Left ventricle myocardium inferior (tissue), 1 donor: ENCODE results near the gene HOXB1. TPM values are rescaled to one million over a fixed set of nuclear protein-coding genes. Genes with fewer than 3 reads are reported as not detected.

Experiments used
- DNase-seq: peaks from one replicate; pipeline ENCODE4 v3.0.0-alpha.2; 2020
- H3K27ac ChIP-seq: fragments of 200-600 bp; replicated peaks from 2 replicates; pipeline ENCODE4 v1.8.0; 2021
- H3K27me3 ChIP-seq: fragments of 200-600 bp; 2 replicates; pipeline ENCODE4 v1.8.0; 2021; ENCODE audit warnings: low read depth
- H3K36me3 ChIP-seq: fragments of 200-600 bp; 2 replicates; pipeline ENCODE4 v1.8.0; 2021
- H3K4me1 ChIP-seq: fragments of 200-600 bp; 2 replicates; pipeline ENCODE4 v1.8.0; 2021
- H3K4me3 ChIP-seq: fragments of 200-600 bp; 2 replicates; pipeline ENCODE4 v1.8.0; 2021; ENCODE audit warnings: mild to moderate bottlenecking, moderate library complexity
- H3K9me3 ChIP-seq: fragments of 200-600 bp; replicated peaks from 2 replicates; pipeline ENCODE4 v1.8.0; 2021
- intact Hi-C: fragments of 100-400 bp; cut with micrococcal nuclease; formaldehyde crosslinking; loops from one replicate; pipeline ENCODE4 v1.11.0; 2022
- total RNA-seq: library from RNA; stranded (reverse); fragmentation: NEBNext Ultra II Directional; extraction: Animal tissue kit (Norgen Biotek cat#: 25700); gene quantifications from one replicate; pipeline ENCODE4 v1.2.1, GENCODE V29; 2021
- TF ChIP-seq, protein P1 (sequence below): fragments of 200-600 bp; IDR thresholded peaks from 2 replicates; pipeline ENCODE4 v1.8.0; 2021; ENCODE audit warnings: antibody characterized with exemption, mild to moderate bottlenecking, borderline replicate concordance
- donor health status: DM: no; HTN: yes; CAD: no; lungs with severe emphysema.

HOXB1 gene
- total RNA-seq, 1 donor from 2014 or later = not detected

DNA sequence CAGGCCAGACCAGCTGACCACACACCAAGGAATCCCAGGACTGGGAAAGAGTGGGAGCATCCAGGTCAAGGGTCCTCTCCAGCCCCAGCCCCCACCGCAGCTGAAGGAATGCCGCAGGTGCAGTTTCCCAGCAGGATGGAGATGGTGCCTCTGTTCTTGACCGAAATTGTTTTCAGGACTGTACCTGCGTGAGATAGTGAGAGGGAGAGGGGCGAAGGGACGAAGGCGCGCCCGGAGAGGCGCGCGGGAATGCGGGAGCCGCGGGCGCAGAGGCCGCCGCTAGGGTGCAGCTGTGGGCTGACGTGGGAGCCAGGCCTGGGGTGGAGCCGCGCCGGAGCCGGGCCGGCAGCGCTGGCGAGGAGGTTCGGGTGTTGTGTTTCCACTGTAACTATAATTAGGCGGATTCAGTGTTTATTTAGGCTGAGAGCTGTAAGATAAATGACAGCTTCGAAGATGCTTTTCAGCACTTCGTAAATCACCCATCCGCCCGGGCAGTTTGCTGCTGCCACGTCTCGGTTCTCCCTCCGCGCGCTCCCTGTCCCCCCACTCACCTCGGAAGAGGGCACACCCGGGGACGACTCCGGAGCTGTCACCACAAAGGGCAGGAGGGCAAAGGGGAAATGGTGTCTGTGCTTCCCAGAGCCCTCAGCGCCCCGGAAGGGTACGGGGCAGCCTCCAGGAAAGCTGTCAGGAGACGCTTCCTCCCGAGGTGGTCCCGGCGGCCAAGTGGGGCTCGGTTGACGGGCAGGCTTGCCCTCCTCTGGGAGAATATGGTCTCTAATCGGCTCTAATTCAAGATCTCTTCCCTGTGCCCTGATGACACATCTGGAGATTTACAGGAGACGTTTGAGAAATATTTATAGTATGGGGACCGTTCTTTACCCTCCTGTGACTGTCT lies 38.2 kb downstream of the HOXB1 start:
- DNase-seq = peak; percentile 64
- peaks cover 100% of the 10 kb centered on the region for H3K27me3 ChIP-seq
- H3K36me3 ChIP-seq = no peaks in the 10 kb centered on the region
- peak overlapping the region; percentile 50 for H3K4me3 ChIP-seq
- intact Hi-C loops = no loop called here
- no peak overlapping the region for H3K27ac ChIP-seq
- TF ChIP-seq, protein P1, sequence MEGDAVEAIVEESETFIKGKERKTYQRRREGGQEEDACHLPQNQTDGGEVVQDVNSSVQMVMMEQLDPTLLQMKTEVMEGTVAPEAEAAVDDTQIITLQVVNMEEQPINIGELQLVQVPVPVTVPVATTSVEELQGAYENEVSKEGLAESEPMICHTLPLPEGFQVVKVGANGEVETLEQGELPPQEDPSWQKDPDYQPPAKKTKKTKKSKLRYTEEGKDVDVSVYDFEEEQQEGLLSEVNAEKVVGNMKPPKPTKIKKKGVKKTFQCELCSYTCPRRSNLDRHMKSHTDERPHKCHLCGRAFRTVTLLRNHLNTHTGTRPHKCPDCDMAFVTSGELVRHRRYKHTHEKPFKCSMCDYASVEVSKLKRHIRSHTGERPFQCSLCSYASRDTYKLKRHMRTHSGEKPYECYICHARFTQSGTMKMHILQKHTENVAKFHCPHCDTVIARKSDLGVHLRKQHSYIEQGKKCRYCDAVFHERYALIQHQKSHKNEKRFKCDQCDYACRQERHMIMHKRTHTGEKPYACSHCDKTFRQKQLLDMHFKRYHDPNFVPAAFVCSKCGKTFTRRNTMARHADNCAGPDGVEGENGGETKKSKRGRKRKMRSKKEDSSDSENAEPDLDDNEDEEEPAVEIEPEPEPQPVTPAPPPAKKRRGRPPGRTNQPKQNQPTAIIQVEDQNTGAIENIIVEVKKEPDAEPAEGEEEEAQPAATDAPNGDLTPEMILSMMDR = peak; percentile 87
- H3K9me3 ChIP-seq = no peaks in the 10 kb centered on the region
- H3K4me1 ChIP-seq = peaks cover 11% of the 10 kb centered on the region

DNA sequence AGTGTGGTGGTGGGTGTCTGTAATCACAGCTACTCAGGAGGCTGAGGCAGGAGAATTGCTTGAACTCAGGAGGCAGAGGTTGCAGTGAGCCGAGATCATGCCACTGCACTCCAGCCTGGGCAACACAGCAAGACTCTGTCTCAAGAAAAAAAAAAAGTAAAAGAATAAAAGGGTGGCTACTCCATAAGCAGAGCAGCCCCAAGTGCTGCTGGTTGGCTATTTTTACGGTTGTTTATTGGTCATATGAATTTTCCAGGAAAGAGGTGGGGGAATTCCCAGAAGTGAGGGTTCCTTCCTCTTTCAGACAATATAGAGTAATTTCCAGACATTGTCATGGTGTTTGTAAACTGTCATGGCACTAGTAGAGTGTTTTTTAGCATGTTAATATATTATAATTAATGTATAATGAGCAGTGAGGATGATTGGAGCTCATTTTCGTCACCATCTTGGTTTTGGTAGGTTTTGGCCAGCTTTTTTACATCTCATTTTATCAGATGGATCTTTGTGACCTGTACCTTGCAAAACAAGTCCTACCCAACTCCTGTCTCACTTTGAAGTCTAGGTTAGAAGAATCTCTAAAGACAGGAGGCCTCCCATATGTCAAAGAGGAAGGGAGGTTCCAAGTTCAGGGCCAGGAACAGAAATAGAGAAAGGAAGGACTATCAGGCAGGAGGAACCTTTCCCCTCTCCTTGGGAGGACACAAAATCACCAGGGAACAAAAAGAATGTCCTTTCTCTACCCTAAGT lies 39.1 kb downstream of the HOXB1 start:
- TF ChIP-seq, protein P1 = no peak
- intact Hi-C loops = no loop called here
- Histone ChIP-seq H3K4me1 (peaks cover 11% of the 10 kb centered on the region), H3K9me3 (no peaks in the 10 kb centered on the region), H3K27ac (no peak overlapping the region), H3K27me3 (peaks cover 100% of the 10 kb centered on the region), H3K36me3 (no peaks in the 10 kb centered on the region), H3K4me3 (no peak overlapping the region)
- DNase-seq = no peak

- DNase-seq = no peak
- intact Hi-C loops = no loop called here
- H3K27me3 ChIP-seq = peaks cover 100% of the 10 kb centered on the region
- H3K27ac ChIP-seq = no peak overlapping the region
- no peaks in the 10 kb centered on the region for H3K9me3 ChIP-seq
- TF ChIP-seq, protein P1 = no peak
- H3K36me3 ChIP-seq = no peaks in the 10 kb centered on the region
- peaks cover 11% of the 10 kb centered on the region for H3K4me1 ChIP-seq
- H3K4me3 ChIP-seq = no peak overlapping the region
Measured at GRCh38 chr17:48490451-48490892, 40.3 kb downstream of the HOXB1 start.

DNA sequence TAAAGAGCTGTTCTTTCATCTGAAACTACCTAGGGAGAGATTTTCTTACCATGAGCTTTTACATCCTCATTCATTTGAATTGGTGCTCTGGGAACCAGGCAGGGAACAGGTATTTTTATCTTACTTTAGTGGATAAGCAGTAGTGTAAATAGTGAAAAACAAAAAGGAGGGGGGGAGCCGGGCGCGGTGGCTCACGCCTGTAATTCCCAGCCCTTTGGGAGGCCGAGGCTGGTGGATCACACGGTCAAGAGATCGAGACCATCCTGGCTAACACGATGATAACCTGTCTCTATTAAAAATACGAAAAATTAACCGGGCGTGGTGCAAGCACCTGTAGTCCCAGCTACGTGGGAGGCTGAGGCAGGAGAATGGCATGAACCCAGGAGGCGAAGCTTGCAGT lies 41.0 kb downstream of the HOXB1 start:
- intact Hi-C loops = no loop called here
- Histone ChIP-seq H3K27ac (no peak overlapping the region), H3K9me3 (no peaks in the 10 kb centered on the region), H3K4me1 (peaks cover 11% of the 10 kb centered on the region), H3K36me3 (no peaks in the 10 kb centered on the region), H3K27me3 (peaks cover 100% of the 10 kb centered on the region), H3K4me3 (no peak overlapping the region)
- TF ChIP-seq, protein P1 = no peak
- no peak for DNase-seq

DNA sequence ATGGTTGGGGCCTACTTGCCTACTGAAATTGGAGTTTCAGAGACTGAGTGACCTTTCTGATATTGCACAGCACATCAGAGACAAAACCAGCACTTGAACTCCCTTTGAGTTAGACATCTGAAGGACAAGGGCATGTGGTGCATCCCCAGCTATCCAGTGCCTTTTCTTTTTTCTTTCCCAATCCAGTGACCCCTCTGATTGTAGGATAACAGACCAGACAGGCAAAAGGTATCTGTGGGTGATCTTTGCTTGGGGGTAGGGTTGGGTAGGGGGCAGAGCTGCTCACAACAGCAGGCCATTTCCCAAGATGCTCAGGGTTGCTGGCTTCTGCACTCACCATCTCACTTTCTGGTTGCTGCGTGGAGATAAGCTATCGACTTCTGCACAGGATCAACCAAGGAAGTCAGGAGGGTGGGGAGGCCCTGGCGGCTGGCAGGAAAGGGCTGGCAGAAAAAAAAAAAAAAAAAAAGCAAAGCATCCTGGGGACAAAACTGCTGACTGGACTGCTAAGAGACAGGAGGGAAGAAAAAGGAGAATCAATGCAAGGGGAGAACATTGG lies 42.2 kb downstream of the HOXB1 start:
- peaks cover 99% of the 10 kb centered on the region for H3K27me3 ChIP-seq
- H3K9me3 ChIP-seq = no peaks in the 10 kb centered on the region
- H3K4me1 ChIP-seq = peaks cover 11% of the 10 kb centered on the region
- TF ChIP-seq, protein P1 = no peak
- no peaks in the 10 kb centered on the region for H3K36me3 ChIP-seq
- no peak overlapping the region for H3K27ac ChIP-seq
- intact Hi-C loops = no loop called here
- no peak for DNase-seq
- H3K4me3 ChIP-seq = no peak overlapping the region
